Stimulated activated CD4-positive, alpha-beta T cell treated with anti-CD3 and anti-CD28 coated beads, Interleukin-12 subunit alpha, Interleukin-12 subunit beta, amount 100 ng/mL, for 24 hours (primary cell): Measurements from ENCODE around the gene MRPL46.
"Not testable (repeated sequence)": the region's sequence is repeated elsewhere in the genome, so short reads cannot be mapped to it uniquely, and the experiment has no call there.

Experiments used
- DNase-seq, 2 experiments: peaks; one replicate each; pipeline ENCODE4 v3.0.0-alpha.2; 2020; ENCODE audit warnings: low read depth in 2 of 2

MRPL46 gene

GRCh38 chr15:88447206-88447605 is 20.0 kb downstream of the MRPL46 start:
- no peak for DNase-seq

GRCh38 chr15:88441076-88441730 is 26.0 kb downstream of the MRPL46 start:
- no peak for DNase-seq

GRCh38 chr15:88440021-88440420 is 27.2 kb downstream of the MRPL46 start:
- DNase-seq: no peak

GRCh38 chr15:88438181-88438580 is 29.0 kb downstream of the MRPL46 start:
- DNase-seq: no peak

GRCh38 chr15:88434106-88434505 is 33.1 kb downstream of the MRPL46 start:
- DNase-seq: not testable (repeated sequence)

GRCh38 chr15:88433046-88433685 is 34.0 kb downstream of the MRPL46 start:
- DNase-seq: no peak

DNA sequence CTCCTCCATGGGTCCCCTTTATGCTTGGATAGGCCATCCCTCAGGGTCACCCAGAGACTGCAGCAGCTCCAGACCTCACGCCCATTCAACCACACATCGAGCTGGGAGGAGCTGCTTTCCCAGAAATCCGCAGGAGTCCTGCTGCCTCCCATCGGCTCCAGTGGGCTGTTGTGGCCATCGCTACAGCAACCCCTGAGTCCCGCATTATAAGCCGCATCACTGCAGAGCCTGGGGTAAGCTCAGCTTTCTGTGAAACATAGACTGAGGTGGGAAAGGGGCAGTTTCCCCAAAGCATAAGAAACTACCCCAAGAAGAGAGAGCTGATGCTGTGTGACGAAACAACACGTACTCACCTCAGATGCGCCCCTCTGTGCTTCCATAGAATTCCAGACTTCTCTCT is 35.7 kb downstream of the MRPL46 start:
- no peak for DNase-seq

- no peak for DNase-seq
These were observed 37.1 kb downstream of the MRPL46 start for GRCh38 chr15:88430051-88430450.

DNA sequence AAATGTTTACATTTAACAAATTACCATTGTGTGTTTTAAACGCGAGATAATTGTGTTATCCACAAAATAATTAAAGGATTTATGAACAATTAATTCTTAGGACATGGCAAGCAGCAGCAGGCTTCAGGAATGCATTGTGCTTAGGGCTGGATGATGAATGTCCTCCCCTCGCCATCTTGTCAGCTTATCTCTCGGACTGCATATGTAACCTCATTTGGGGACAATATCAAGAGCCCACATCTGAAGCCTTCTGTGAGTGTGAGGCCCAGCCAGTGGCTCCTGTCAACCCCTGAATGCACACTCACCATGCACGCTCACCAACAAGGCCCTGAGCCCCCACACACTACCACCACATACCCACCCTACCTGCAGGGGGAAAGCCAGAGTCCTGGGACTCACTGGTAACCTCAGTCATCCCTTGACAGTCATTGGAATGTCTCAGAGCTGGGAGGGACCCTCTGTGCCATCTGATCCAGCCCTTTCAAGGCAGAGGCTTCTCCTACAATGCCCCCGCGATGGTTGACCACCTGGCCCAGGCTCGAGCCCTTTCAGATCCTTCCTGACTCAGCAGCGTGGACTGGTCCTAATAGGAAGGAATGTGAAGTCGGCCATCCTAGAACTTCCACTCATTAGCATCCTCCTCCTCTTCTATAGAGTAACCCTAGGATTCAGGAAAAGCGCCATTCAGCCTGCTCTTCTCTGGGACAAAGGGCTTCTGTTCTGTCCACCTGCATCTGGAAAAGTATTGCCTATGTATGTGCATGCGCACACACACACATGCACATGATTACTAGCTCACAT is 38.2 kb downstream of the MRPL46 start:
- DNase-seq: no peak

- no peak for DNase-seq
These were observed 39.1 kb downstream of the MRPL46 start for GRCh38 chr15:88428053-88428452.

- DNase-seq: no peak
These were observed 40.9 kb downstream of the MRPL46 start for GRCh38 chr15:88426304-88426703.

DNA sequence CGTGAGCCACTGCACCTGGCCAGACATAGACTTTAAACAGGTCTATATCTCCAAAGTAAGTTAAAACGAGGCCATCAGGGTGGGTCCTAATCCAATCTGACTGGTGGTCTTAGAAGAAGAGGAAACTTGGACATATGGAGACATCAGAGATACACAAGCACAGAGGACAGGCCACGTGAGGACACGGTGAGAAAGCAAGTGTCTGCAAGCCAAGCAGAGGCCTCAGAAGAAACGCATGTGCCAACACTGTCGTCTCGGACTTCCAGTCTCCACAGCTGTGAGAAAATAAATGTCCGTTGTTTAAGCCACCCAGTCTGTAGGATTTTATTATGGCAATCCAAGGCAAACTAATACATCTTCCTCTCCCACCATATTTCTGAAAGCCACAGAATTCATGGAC is 43.9 kb downstream of the MRPL46 start:
- DNase-seq: no peak

- no peak for DNase-seq
These were observed 47.4 kb downstream of the MRPL46 start for GRCh38 chr15:88419830-88420229.
